GM21528 (cell line): ENCODE measurements around the gene EBF3.

ENCODE experiments used
- ATAC-seq: cut with Tn5 transposase; IDR thresholded peaks from one replicate; pipeline ENCODE4 v1.9.1; 2021; ENCODE audit warnings: mild to moderate bottlenecking, moderate library complexity; ENCODE audit not compliant: unreplicated experiment, low FRiP score

Gene EBF3

GRCh38 chr10:129842031-129842430 is 122.0 kb downstream of the EBF3 start:
- ATAC-seq = no peak

DNA sequence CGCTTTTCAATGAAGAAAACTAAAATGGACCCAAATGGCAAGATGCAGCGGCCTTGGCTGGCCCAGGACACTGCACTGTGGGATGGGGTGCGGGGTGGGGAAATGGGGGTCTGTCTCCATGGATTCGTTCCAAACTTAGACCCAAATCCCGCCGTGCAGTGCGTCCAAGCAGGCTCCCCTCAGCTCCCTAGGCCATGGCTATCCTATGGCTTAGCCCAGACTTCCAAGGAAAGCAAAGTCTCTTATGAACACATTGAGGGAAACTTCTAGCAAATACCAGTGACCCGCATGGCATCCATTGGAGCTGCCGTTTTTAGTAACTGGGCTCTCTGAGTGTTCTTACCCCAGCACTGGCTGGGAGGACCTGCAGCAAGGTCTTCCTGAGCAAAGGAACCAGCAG is 122.5 kb downstream of the EBF3 start:
- ATAC-seq = no peak

DNA sequence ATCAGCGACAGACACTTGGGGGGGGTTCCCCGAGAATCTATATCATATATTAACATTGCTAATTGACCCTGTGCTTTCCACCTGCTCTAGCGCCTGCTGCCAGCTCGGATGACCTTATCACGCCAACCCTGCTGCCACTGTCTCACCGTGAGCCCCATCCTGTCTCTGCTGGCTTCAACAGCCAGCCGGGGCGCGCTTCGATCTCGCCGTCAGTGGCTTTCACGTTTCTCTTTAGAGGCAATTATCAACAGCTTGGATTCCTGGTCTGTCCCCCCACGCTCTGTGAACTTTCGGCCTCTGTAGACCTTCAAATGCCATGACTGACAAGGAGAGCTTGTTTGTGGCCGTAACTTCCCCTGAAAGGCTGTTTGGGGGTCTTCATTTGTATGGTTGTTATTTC is 123.0 kb downstream of the EBF3 start:
- no peak for ATAC-seq

DNA sequence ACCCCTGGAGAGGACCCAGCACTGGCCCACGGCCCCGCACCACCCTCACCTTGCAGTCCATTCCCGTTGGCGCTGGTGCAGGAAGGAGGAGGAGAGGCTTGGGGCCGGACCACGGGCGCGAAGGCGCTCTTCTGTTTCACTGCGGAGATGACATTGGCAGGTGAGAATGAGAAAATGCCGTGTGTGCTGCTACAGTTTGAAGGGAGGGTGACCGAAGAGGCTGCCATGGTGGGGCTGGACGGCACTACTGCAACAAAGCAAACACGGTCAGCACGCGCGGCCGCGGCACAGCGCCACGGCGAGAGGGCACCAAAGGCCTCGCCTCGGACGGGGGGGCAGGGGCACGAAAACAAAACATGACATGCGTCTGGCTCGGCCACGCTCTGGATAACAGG is 123.9 kb downstream of the EBF3 start:
- ATAC-seq = no peak

GRCh38 chr10:129839285-129840195 is 124.5 kb downstream of the EBF3 start:
- ATAC-seq = no peak

DNA sequence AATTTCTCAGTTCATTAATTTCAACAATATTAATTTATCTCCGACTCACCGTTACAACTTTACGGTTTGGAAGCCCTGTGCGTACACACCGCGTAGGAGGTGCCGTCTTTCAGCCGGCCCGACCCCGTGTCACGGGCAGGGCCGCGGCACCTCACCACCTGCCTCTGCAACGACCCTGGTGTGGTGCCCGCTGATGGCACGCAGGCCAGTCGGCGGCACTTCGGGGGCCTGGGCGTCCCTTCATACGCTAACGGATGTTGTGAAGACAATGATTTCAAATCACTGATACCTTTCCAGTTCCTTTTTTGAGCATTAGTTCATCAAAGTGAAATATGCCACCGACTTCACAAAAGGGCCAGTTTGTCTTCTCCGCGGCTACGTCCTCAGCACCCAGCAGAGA is 125.3 kb downstream of the EBF3 start:
- no peak for ATAC-seq

DNA sequence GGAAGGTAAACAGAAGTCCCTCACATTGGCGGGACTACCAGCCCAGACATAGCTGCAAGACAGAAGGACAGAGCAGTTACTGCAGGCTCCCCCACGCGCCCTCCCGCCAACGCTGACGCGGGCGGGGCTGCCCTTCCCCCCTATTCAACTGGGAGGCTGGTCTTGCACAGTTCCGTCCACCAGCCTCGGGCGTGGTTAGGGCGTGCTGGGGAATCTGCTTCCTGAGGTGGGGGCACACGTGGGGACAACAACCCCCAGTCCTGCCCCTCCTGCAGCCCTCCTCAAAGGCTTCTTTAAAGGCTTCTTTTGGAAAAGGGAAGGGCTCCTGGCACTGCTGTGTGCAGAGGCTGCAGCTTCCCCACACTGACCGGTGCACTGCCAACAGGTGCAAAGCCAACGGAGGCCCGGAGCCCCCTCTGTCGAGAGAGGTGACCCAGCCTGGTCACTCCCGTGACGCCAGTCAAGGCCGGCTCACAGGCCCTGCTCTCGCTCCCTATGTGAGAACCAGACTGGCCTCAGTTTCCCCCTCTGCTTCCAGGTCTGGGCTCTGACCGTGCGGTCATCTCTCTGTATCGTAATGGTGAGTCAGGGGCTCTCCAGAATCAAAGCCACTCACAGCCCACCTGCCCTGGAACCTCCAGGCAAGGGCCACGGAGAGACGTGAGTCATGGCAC is 126.0 kb downstream of the EBF3 start:
- no peak for ATAC-seq

DNA sequence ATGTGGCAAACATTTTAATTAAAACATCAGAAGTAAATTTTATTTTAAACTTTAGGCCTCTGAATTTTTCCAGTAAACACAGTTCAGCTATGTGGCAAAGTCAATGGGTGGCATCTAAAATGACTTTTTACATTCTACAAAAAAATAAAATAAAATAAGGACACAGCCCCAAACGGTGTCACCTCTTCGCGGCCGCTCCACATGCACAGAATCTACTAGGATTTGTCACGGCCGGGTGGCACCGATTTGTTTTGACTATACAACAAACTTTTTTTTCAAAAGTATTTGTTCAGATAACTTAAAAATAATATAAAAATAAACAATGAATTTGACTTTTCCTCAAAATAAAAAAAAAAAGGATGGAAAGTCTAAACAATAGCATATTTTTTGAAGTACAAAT is 127.8 kb downstream of the EBF3 start:
- ATAC-seq = no peak

- no peak for ATAC-seq
These were observed 129.9 kb downstream of the EBF3 start for GRCh38 chr10:129833994-129834739.

- no peak for ATAC-seq
These were observed 130.6 kb downstream of the EBF3 start for GRCh38 chr10:129833468-129833950.

DNA sequence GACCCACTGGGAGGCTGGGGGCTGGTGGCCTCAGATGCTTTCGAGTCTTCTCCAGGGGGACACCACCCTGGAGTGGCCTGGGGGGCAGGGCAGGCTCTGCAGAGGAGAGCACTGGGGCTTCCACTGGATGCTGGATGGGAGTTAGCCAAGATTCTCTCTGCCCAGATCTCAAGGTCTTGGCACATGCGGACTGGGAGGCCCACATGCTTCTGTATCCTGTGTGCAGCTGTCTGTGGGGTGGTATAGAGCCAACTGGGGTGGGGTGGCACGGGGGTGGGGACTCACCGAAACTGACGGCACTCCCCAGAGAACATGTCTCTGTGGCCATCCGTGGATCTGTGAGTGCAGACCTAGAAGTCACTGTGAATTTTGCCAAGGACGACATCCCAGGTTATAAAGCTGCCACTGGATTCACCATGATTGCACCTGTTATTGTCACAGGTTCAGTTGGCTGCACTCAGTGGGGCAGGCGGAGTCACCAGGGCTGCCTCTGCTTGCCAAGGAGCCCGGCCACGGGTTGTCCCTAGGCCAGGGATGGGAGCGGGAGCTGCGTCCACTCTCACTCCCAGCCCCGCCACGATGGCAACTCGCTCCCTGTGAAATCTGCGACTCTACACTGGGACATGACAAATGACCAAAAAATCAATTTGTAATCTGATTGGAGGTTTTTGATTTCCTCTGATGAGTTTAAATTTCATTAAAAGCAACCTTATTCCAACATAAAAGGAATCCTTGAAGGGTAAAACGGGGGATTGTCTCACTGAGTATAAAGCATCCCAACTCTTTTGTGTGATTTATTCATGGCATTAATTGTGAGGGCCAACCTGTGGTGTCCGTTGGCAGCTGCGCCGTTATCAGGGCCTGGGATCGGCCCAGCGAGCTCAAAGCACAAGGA is 131.3 kb downstream of the EBF3 start:
- no peak for ATAC-seq

DNA sequence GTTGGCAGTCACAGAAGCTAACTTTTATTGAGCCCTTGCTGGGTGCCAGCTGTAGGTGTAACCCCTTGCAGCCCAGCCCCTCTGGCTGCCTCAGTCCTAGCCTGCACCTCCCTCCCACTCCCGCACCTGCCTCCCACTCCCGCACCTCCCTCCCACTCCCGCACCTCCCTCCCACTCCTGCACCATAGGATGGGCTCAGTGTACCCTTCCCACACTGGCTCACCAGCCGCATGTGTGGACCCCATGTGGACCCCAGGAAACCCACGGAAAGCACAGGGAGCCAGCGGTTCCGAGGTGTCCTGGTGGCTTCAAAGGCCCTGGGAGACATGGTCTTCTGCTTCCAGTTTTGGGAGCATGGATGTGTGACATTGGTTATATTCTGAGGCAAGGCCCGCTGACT is 132.9 kb downstream of the EBF3 start:
- no peak for ATAC-seq

DNA sequence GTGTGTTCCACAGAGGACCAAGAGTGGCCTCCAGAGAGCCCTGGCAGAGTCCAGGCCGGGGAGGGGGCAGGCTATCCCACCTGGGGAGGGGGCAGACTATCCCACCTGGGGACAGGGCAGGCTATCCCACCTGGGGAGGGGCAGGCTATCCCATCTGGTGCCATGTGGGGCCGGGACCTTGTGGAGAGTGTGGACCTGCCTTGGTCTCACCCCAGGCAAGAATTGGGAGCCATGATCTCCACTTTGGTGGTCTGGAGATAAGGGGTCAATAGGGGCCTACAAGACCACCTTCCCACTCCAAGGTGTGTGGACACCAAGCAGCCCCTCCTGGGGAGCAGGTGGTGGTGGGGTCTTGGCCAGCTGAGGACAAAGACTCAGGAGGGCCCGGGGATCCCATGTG is 138.2 kb downstream of the EBF3 start:
- ATAC-seq = no peak

GRCh38 chr10:129825221-129825620 is 138.9 kb downstream of the EBF3 start:
- no peak for ATAC-seq

GRCh38 chr10:129820451-129820850 is 143.6 kb downstream of the EBF3 start:
- no peak for ATAC-seq

- no peak for ATAC-seq
These were observed 147.4 kb downstream of the EBF3 start for GRCh38 chr10:129816656-129817045.

DNA sequence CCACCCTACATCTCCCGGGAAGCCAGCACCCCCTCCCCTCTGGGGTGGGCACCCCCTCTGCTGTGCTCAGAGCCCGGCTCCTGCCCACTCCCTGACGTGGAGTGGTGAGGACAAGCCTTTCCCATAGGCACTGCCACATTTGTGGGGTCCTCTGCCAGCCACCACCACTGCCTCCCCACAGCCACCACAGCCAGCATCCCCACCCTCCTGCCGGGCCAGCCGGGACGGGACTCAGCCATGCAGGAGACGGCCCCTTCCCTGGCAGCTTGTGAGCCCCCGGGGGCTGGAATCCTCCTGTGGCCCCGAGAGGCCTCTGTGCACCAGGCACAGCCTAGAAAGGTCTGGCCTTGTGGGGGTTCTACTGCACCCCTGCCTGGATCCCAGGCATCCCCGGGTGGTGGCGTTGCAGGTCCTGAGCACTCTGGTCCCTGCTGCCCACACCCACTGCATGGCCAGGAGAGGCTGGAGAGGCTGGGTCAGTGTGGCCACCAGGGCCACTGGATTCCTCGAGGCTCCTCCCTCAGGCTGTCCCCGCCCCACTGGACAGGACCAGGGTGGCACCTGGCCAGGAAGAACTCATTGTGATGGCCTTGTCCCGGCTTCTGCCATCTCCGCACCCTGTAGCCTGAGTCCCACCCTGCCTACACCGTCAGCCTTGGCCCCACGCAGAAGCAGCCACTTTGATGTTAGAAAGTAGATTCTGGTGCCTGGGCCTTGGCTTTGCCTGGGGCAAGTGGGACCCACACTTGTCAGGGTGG is 148.0 kb downstream of the EBF3 start:
- no peak for ATAC-seq

DNA sequence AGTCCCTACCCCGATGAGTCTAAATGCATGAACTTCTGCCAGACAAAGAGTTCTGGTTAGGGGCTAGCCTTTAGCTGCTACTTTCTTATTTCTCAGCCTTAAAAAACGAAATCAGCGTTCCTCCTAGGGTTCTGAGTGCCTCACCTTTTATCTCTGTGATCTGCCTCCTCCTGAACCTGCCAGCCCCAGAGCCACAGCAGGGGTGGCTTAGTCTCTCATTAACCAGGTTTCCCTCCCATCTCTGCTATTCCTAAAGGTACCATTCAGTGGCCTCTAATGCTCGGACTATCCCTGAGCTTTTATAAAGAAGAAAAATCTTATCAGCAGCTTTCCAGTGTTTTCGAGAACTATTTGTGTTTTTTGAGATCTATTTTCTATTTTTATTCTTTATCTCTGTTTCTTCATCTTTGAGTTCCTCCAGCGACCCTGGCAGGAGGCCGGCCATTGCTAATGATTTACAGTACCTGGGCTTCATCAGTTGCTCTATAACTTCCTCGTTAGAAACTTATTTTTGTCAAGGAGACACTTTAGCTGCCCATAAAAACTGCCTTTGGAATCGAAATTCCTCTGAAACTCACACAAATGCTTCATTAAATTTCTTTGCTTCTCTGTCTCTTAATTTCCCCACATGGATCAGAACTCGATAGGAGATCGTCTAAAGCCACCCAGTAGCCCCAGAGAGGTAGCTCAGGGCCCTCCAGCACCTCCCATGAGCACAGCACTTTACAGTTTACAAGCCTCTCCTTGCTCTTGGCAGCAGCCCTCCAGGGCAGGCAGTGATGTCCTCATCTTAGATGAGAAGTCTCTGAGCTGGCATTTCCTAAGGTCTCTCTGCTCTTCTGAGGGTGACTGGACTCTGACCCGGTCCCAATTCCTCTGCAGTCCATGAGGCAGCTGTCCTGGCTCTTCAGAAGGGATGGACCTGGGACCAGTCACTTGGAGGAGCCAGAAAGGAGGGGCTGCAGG is 149.1 kb downstream of the EBF3 start:
- no peak for ATAC-seq
